ENCODE results near the gene WASL. TPM values are rescaled to one million over a fixed set of nuclear protein-coding genes. Genes with fewer than 3 reads are reported as not detected.

Gene WASL
- total RNA-seq, 3 donors from 2014 or later (not counting 1 experiment from before 2014, with no cell fraction given), result 9.6 to 12.1 (median 10.6) TPM

GRCh38 chr7:123727071-123727837 lies 21.5 kb downstream of the WASL start:
- intact Hi-C loops (cut with micrococcal nuclease), result no loop called here
- ATAC-seq, result no peak
- H3K4me3 Mint-ChIP-seq, result no peak overlapping the region
- peaks cover 4% of the 10 kb centered on the region for H3K4me1 ChIP-seq (ENCODE audit: control insufficient read depth, insufficient read depth, low read length)
- peaks cover 0 to 3% of the 10 kb centered on the region in 2 donors for H3K9me3 Mint-ChIP-seq
- H3K27ac ChIP-seq (ENCODE audit: low read length), result no peak overlapping the region
- DNase-seq, result no peak
- WGBS (ENCODE audit: insufficient coverage), result 87% methylated on average over 3 of the region's 4 CpGs
- H3K36me3 Mint-ChIP-seq, result no peaks in the 10 kb centered on the region
- H3K9me3 ChIP-seq (ENCODE audit: control insufficient read depth, insufficient read depth, low read length), result no peaks in the 10 kb centered on the region
- H3K4me1 Mint-ChIP-seq, result peaks cover 53 to 59% of the 10 kb centered on the region in 2 donors
- no peaks in the 10 kb centered on the region for H3K27me3 ChIP-seq (ENCODE audit: control insufficient read depth, insufficient read depth, low read length)
- H3K27ac Mint-ChIP-seq, result peak overlapping the region in 1 of 2 donors; percentile 6
- TF ChIP-seq CTCF (IDR thresholded peaks at IDR 0.05), result no peak
- no peaks in the 10 kb centered on the region for H3K27me3 Mint-ChIP-seq (ENCODE audit: low read depth in 2 of 2)
- no peak overlapping the region for H3K4me3 ChIP-seq (ENCODE audit: low read length)
- no peaks in the 10 kb centered on the region for H3K36me3 ChIP-seq (ENCODE audit: control insufficient read depth, insufficient read depth, low read length)

- ATAC-seq (no peak), DNase-seq (no peak)
- intact Hi-C loops (cut with micrococcal nuclease), result no loop called here
- WGBS (ENCODE audit: insufficient coverage), result 14% methylated on average over 1 of the region's 1 CpG
- Mint-ChIP-seq H3K36me3 (no peaks in the 10 kb centered on the region), H3K4me1 (peaks cover 45 to 48% of the 10 kb centered on the region in 2 donors), H3K27me3 (ENCODE audit: low read depth in 2 of 2) (no peaks in the 10 kb centered on the region), H3K9me3 (no peaks in the 10 kb centered on the region), H3K4me3 (no peak overlapping the region), H3K27ac (peak overlapping the region in 1 of 2 donors; percentile 20)
- TF ChIP-seq CTCF (IDR thresholded peaks at IDR 0.05), result no peak
- Histone ChIP-seq H3K9me3 (ENCODE audit: control insufficient read depth, insufficient read depth, low read length) (no peaks in the 10 kb centered on the region), H3K27me3 (ENCODE audit: control insufficient read depth, insufficient read depth, low read length) (no peaks in the 10 kb centered on the region), H3K36me3 (ENCODE audit: control insufficient read depth, insufficient read depth, low read length) (no peaks in the 10 kb centered on the region), H3K4me3 (ENCODE audit: low read length) (no peak overlapping the region), H3K27ac (ENCODE audit: low read length) (no peak overlapping the region), H3K4me1 (ENCODE audit: control insufficient read depth, insufficient read depth, low read length) (peaks cover 4% of the 10 kb centered on the region)
These were observed 23.1 kb downstream of the WASL start for GRCh38 chr7:123725586-123726171.

DNA sequence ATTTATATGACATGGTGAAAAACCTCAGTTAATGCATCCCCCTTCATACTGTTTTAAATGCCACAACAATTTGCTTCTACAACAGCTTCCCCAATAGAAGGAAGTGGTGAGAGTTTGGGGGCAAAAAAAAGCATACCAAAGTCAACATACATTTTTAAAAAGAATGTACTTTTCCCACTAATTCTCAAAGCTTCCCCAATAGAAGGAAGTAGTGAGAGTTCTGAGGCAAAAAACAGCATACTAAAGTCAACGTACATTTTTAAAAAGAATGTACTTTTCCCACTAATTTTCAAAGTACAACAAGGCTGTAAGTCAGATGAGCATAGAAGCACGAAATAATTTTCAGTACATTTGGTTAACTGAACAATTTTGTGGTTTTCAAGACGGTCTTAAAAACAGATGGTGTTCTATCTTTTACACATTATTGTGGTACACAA lies 24.0 kb downstream of the WASL start:
- H3K27me3 Mint-ChIP-seq (ENCODE audit: low read depth in 2 of 2), result no peaks in the 10 kb centered on the region
- no peaks in the 10 kb centered on the region for H3K36me3 Mint-ChIP-seq
- peak in 1 of 3 donors; percentile 46 for ATAC-seq
- peak overlapping the region; percentile 67 to 80 for H3K27ac Mint-ChIP-seq
- Histone ChIP-seq H3K4me3 (ENCODE audit: low read length) (no peak overlapping the region), H3K9me3 (ENCODE audit: control insufficient read depth, insufficient read depth, low read length) (no peaks in the 10 kb centered on the region), H3K36me3 (ENCODE audit: control insufficient read depth, insufficient read depth, low read length) (no peaks in the 10 kb centered on the region), H3K4me1 (ENCODE audit: control insufficient read depth, insufficient read depth, low read length) (peaks cover 4% of the 10 kb centered on the region), H3K27ac (ENCODE audit: low read length) (no peak overlapping the region), H3K27me3 (ENCODE audit: control insufficient read depth, insufficient read depth, low read length) (no peaks in the 10 kb centered on the region)
- peak overlapping the region; percentile 52 for H3K4me3 Mint-ChIP-seq
- no CpG with 5 or more reads among the region's 3 CpGs for WGBS (ENCODE audit: insufficient coverage)
- DNase-seq, result no peak
- peaks cover 49 to 50% of the 10 kb centered on the region in 2 donors for H3K4me1 Mint-ChIP-seq
- no peaks in the 10 kb centered on the region for H3K9me3 Mint-ChIP-seq
- TF ChIP-seq CTCF (IDR thresholded peaks at IDR 0.05), result no peak
- intact Hi-C loops (cut with micrococcal nuclease), result no loop called here

Data from natural killer cell (primary cell).